ENCODE measurements around the gene EARS2. TPM values are rescaled to one million over a fixed set of nuclear protein-coding genes. Genes with fewer than 3 reads are reported as not detected.

Gene EARS2
- total RNA-seq, 1 donor from 2014 or later: 29.0 TPM

DNA sequence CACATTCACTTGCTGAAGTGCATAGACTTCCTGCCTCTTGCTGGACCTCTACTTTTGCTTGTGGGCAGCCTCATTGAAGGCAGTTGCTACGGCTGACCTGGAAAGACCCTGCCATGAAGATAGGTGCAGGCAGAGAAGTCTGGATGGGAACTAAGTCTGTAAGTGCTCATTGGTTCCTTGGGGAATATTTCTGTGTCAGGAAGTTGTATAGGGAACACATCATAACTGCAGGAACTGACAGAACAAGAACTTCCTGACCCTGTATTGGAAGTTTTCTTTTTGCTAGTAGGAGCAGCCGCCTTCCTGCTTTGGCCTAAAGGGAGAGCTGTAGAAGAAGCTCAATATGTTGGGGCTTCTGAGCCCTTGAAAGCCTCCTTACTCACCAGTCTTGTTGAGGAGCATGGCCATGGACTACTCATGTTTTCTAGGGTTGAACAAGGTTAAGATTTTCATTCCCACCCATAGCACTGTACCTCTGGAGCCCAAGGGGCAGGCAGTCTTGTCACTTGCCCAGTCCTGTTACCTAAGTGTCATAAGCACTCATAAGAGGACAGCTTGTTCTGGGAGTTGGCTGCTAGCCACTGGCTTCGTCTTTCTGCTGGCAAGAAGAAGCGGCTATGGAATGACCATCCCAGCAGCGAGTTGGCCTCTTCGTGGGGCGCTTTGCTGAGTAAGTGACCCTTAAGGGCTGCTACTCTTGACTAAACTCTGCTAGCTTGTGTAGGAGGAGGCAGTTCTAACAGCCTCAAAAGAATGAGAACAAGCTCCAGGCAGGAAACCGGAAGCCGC, 7.6 kb upstream of the EARS2 start:
- Mint-ChIP-seq H3K4me1 (peaks cover 3% of the 10 kb centered on the region), H3K27ac (no peak overlapping the region), H3K27me3 (ENCODE audit: low read depth) (no peaks in the 10 kb centered on the region), H3K4me3 (no peak overlapping the region), H3K9me3 (no peaks in the 10 kb centered on the region), H3K36me3 (peaks cover 52% of the 10 kb centered on the region)
- DNase-seq (ENCODE audit: low spot score in 2 of 2, unreplicated experiment in 2 of 2): no peak
- TF ChIP-seq, protein P1, sequence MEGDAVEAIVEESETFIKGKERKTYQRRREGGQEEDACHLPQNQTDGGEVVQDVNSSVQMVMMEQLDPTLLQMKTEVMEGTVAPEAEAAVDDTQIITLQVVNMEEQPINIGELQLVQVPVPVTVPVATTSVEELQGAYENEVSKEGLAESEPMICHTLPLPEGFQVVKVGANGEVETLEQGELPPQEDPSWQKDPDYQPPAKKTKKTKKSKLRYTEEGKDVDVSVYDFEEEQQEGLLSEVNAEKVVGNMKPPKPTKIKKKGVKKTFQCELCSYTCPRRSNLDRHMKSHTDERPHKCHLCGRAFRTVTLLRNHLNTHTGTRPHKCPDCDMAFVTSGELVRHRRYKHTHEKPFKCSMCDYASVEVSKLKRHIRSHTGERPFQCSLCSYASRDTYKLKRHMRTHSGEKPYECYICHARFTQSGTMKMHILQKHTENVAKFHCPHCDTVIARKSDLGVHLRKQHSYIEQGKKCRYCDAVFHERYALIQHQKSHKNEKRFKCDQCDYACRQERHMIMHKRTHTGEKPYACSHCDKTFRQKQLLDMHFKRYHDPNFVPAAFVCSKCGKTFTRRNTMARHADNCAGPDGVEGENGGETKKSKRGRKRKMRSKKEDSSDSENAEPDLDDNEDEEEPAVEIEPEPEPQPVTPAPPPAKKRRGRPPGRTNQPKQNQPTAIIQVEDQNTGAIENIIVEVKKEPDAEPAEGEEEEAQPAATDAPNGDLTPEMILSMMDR (IDR thresholded peaks at IDR 0.05; ENCODE audit: unreplicated experiment): no peak

DNA sequence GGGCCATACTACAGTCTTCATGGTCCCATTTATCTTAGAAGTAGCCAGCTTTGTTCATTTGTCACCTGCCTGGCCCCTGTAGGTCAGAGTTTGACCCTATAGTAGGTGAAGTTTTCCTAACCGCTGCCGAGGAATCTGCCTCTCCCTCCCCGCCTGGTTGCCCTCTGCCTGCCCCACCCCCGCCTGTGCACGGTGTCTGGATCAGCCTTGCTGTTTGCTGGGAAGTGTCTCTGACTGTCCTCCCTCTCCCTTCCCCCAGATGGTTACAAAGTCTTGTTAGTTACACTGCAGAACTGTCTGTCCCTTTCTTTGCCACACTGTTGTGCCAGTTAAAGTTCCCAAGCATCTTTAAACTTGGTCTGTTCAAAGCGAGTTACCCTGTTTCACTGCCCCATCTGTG, 6.0 kb upstream of the EARS2 start:
- Mint-ChIP-seq H3K27me3 (ENCODE audit: low read depth) (no peaks in the 10 kb centered on the region), H3K4me1 (peaks cover 10% of the 10 kb centered on the region), H3K36me3 (peaks cover 48% of the 10 kb centered on the region), H3K27ac (no peak overlapping the region), H3K9me3 (no peaks in the 10 kb centered on the region), H3K4me3 (no peak overlapping the region)
- DNase-seq (ENCODE audit: low spot score in 2 of 2, unreplicated experiment in 2 of 2): no peak
- TF ChIP-seq, protein P1 (IDR thresholded peaks at IDR 0.05; ENCODE audit: unreplicated experiment): no peak

DNA sequence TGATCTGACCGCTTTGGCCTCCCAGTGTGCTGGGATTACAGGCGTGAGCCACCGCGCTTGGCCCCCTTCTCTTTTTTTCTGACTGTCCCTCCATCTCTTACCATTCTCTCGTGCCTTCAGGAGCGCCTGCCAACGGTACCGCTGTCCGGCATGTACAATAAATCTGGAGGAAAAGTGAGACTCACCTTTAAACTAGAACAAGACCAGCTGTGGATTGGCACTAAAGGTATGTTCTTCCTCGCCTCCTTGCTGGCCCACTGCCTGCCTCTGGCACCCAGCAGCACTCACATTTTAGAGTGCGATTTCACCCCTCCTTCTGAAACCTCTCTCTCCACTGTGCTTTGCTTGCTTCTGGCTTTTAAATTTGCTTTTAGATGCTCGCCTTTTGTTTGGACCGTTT, 5.4 kb upstream of the EARS2 start:
- no peak overlapping the region for H3K4me3 Mint-ChIP-seq
- H3K27ac Mint-ChIP-seq: no peak overlapping the region
- no peak for DNase-seq (ENCODE audit: low spot score in 2 of 2, unreplicated experiment in 2 of 2)
- H3K9me3 Mint-ChIP-seq: no peaks in the 10 kb centered on the region
- H3K4me1 Mint-ChIP-seq: peaks cover 10% of the 10 kb centered on the region
- H3K36me3 Mint-ChIP-seq: peaks cover 44% of the 10 kb centered on the region
- H3K27me3 Mint-ChIP-seq (ENCODE audit: low read depth): no peaks in the 10 kb centered on the region
- TF ChIP-seq, protein P1 (IDR thresholded peaks at IDR 0.05; ENCODE audit: unreplicated experiment): no peak

DNA sequence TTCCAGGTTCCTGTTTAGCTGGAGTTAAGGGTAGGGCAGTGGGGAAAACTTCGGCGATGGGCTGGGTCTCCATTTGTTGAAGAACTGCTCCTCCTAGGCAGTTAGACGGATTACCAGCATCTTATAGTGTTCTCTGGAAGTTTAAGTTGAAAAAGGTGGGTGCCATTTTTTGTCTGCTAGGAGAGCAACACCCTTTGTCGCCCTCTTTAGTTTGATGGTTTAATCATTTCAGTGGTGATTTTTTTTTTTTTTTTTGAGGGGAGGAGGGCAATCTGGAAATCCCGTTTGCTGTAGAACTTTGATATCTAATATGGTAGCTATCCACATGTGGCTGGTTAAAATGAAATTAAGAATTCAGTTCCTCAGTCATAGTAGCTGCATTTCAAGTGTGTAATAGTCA, 4.4 kb upstream of the EARS2 start:
- H3K27me3 Mint-ChIP-seq (ENCODE audit: low read depth): no peaks in the 10 kb centered on the region
- no peak for DNase-seq (ENCODE audit: low spot score in 2 of 2, unreplicated experiment in 2 of 2)
- H3K27ac Mint-ChIP-seq: no peak overlapping the region
- TF ChIP-seq, protein P1 (IDR thresholded peaks at IDR 0.05; ENCODE audit: unreplicated experiment): no peak
- no peak overlapping the region for H3K4me3 Mint-ChIP-seq
- no peaks in the 10 kb centered on the region for H3K9me3 Mint-ChIP-seq
- peaks cover 35% of the 10 kb centered on the region for H3K36me3 Mint-ChIP-seq
- peaks cover 15% of the 10 kb centered on the region for H3K4me1 Mint-ChIP-seq

DNA sequence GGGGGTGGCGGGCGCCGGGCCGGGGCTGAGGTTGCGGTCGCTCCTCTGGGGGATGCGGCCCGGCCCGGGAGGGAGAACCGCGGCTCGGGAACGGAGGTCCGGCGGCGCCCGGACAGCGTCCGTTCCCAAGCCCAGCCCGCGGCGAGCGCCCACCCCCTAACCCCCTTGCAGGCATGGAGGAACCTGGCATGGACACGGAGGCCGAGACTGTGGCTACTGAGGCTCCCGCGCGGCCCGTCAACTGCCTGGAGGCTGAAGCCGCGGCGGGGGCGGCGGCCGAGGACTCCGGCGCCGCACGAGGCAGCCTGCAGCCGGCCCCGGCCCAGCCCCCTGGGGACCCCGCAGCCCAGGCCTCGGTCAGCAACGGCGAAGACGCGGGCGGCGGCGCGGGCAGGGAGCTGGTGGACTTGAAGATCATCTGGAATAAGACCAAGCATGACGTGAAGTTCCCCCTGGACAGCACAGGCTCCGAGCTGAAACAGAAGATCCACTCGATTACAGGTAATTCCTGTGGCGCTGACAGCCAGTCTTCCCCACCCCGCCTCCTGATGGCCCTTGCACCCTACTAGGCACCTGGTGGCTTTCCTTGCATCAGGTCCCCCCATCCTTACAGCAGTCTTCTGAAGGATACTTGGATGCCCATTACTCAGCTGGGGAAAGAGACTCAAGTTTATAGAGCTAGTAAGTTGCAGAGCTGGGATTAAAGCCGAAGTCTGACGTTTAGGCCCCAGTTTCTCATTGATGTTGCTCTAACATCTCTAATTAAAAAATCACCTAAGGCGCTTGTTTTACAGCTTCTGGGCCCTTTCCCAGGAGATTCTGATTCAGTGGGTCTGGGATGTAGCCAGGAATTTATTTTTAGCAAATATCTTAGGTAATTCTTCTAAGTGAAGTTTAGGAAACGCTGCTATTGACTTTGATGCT, 891 bp upstream of the EARS2 start:
- H3K36me3 Mint-ChIP-seq: peaks cover 17% of the 10 kb centered on the region
- H3K27ac Mint-ChIP-seq: peak overlapping the region; percentile 43

More for the DNA sequence above, 891 bp upstream of the EARS2 start:
- no peaks in the 10 kb centered on the region for H3K9me3 Mint-ChIP-seq
- peak overlapping the region; percentile 92 for H3K4me3 Mint-ChIP-seq
- DNase-seq (ENCODE audit: low spot score in 2 of 2, unreplicated experiment in 2 of 2): no peak
- TF ChIP-seq, protein P1 (IDR thresholded peaks at IDR 0.05; ENCODE audit: unreplicated experiment): no peak
- H3K4me1 Mint-ChIP-seq: peaks cover 16% of the 10 kb centered on the region
- no peaks in the 10 kb centered on the region for H3K27me3 Mint-ChIP-seq (ENCODE audit: low read depth)
